ENCODE measurements around the gene CLCN7. TPM values are rescaled to one million over a fixed set of nuclear protein-coding genes. Genes with fewer than 3 reads are reported as not detected.

CLCN7 gene
- total and polyA plus RNA-seq, 4 donors, result 43.8 to 75.6 (median 58.1) TPM

DNA sequence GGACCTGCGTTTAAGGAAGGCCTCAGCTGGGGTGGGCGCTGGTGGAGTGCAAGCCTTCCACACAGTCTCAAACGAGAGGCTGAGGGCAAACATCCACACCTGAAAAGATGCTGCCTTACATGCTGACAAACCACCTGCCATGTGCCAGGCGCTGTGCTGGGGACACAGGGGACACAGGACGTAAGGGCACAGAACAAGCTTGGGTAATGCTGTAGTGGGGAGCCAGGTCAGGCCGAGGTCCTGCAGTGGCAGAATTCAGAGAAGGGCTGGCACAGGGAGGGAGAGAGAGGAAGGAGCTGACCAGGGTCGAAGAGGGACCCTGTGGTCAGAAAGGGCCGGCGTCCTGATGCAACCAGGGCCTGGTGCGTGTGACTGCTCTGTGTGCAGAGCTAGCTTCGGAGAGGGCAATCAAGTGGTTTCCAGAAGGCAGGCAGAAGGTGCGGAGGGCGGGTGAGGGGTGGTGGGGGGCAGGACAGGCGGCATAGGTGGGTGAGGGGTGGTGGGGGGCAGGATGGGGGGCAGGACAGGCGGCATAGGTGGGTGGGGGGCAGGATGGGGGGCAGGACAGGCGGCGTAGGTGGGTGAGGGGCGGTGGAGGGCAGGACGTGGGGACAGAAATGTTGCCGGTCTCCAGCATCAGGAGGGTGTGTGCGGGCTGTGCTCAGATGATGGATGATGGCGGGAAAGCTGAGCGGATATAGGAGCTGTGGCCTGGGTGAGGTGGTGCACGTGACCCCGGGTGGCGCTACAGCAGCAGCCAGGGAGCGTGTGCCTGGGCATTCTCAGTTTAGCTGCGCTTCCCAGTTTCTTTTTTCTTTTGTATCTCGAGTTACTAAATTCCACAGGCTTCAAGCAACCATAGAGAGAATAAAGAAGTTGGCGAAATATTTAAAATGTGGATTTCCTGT is 37.1 kb upstream of the CLCN7 start:
- Histone ChIP-seq H3K9me3 (ENCODE audit: control insufficient read depth, insufficient read depth, low read length) (no peaks in the 10 kb centered on the region), H3K27ac (ENCODE audit: low read depth, low read length) (no peak overlapping the region), H3K4me1 (ENCODE audit: control insufficient read depth, insufficient read depth, low read length) (no peaks in the 10 kb centered on the region), H3K4me3 (ENCODE audit: low read depth, low read length) (no peak overlapping the region), H3K36me3 (ENCODE audit: control insufficient read depth, insufficient read depth, low read length) (peaks cover 70% of the 10 kb centered on the region), H3K27me3 (ENCODE audit: control insufficient read depth, insufficient read depth, low read length) (no peaks in the 10 kb centered on the region)
- WGBS (ENCODE audit: insufficient coverage), result 71% methylated on average over 15 of the region's 30 CpGs
- DNase-seq (ENCODE audit: low read depth in 4 of 6, low spot score in 6 of 6), result no peak

DNA sequence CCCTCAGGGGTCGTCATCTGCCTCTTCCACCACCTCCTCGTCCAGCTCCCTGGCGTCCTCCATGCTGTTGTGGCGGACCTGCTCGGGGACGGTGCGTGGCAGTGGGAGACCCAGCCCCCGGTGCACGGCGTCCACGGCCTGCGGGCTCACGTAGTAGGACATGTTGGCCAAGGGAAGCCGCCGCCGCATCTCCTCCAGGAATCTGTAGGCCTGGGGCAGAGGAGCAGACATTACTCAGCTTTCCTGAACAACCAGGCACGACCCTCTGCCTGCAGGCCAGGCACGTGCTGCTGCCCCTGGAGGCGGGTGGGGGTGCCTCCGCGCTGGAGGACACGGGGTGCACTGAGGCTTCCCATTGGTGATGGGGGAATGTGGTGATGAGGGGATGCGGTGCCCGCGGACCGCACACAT is 36.1 kb upstream of the CLCN7 start:
- Histone ChIP-seq H3K4me3 (ENCODE audit: low read depth, low read length) (no peak overlapping the region), H3K27me3 (ENCODE audit: control insufficient read depth, insufficient read depth, low read length) (no peaks in the 10 kb centered on the region), H3K27ac (ENCODE audit: low read depth, low read length) (no peak overlapping the region), H3K36me3 (ENCODE audit: control insufficient read depth, insufficient read depth, low read length) (peaks cover 78% of the 10 kb centered on the region), H3K9me3 (ENCODE audit: control insufficient read depth, insufficient read depth, low read length) (no peaks in the 10 kb centered on the region), H3K4me1 (ENCODE audit: control insufficient read depth, insufficient read depth, low read length) (no peaks in the 10 kb centered on the region)
- DNase-seq (ENCODE audit: low read depth in 4 of 6, low spot score in 6 of 6), result no peak
- 91% methylated on average over 26 of the region's 26 CpGs for WGBS (ENCODE audit: insufficient coverage)

DNA sequence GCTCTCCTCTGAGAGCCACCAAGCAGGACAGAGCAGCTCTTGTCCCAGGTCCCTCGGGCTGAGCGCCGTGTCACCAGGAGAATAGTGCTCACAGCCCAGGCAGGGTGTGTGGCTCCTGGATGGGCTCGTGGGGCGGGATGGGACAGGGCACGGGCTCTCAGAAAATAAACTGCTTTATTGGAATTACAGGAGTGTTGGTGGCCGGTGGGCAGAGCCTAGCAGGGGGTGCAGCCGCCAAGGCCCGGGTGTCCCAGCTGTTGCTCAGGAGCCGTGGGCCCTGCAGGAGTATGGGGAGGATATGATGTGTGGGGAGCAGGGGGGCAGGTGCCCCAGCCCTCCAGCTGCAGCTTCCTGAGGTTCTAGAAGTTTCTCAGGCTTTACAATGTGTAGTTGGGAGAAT is 35.4 kb upstream of the CLCN7 start:
- Histone ChIP-seq H3K27me3 (ENCODE audit: control insufficient read depth, insufficient read depth, low read length) (no peaks in the 10 kb centered on the region), H3K4me3 (ENCODE audit: low read depth, low read length) (no peak overlapping the region), H3K9me3 (ENCODE audit: control insufficient read depth, insufficient read depth, low read length) (no peaks in the 10 kb centered on the region), H3K27ac (ENCODE audit: low read depth, low read length) (no peak overlapping the region), H3K4me1 (ENCODE audit: control insufficient read depth, insufficient read depth, low read length) (no peaks in the 10 kb centered on the region), H3K36me3 (ENCODE audit: control insufficient read depth, insufficient read depth, low read length) (peaks cover 84% of the 10 kb centered on the region)
- 85% methylated on average over 10 of the region's 10 CpGs for WGBS (ENCODE audit: insufficient coverage)
- DNase-seq (ENCODE audit: low read depth in 4 of 6, low spot score in 6 of 6), result no peak

DNA sequence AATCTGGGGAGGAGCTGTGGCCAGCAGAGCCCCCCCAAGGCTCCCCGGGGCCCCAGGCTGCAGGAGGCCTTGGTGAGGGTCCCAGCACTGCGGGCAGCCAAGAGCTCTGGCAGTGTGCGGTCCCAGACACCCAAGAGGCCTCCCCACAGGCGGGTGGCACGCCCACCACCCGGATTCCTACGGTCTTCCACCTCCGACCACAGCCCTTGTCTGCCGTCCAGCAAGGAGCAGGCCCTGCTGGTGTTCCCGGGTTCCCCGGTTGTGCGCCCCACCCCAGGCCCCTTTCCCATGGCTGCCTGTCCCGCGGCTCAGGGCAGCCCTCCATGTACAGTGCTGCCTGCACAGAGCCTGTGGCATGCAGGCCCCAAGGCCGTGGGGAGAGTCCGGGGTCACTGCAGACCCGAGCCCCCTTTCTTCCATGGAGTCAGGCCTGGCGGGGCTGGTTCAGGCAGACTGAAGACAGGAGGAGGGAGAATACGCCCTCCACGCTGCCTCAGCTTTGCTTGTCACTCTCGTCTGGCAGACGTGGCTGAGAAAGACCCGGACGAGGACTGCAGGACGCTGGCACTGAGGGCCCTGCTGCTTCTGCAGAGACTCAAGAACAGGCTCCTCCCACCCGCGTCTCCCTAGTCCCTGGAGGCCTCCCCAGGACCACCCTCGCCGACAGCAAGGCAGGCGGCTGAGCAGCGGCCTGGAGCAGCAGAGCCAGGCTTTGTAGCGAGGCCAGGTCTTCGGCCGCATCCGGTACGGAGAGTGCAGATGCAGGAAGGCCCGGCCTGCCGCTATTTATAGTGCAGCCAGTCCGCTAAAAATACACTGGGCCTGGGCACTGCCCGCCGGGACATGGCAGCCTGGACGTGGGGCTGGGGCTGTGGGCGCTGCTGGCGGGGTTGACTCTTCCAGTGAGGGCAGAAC is 34.7 kb upstream of the CLCN7 start:
- H3K27ac ChIP-seq (ENCODE audit: low read depth, low read length), result no peak overlapping the region
- H3K4me3 ChIP-seq (ENCODE audit: low read depth, low read length), result no peak overlapping the region
- H3K4me1 ChIP-seq (ENCODE audit: control insufficient read depth, insufficient read depth, low read length), result no peaks in the 10 kb centered on the region
- no peaks in the 10 kb centered on the region for H3K9me3 ChIP-seq (ENCODE audit: control insufficient read depth, insufficient read depth, low read length)
- H3K36me3 ChIP-seq (ENCODE audit: control insufficient read depth, insufficient read depth, low read length), result peaks cover 91% of the 10 kb centered on the region
- no peaks in the 10 kb centered on the region for H3K27me3 ChIP-seq (ENCODE audit: control insufficient read depth, insufficient read depth, low read length)
- 88% methylated on average over 44 of the region's 44 CpGs for WGBS (ENCODE audit: insufficient coverage)
- DNase-seq (ENCODE audit: low read depth in 4 of 6, low spot score in 6 of 6), result no peak

DNA sequence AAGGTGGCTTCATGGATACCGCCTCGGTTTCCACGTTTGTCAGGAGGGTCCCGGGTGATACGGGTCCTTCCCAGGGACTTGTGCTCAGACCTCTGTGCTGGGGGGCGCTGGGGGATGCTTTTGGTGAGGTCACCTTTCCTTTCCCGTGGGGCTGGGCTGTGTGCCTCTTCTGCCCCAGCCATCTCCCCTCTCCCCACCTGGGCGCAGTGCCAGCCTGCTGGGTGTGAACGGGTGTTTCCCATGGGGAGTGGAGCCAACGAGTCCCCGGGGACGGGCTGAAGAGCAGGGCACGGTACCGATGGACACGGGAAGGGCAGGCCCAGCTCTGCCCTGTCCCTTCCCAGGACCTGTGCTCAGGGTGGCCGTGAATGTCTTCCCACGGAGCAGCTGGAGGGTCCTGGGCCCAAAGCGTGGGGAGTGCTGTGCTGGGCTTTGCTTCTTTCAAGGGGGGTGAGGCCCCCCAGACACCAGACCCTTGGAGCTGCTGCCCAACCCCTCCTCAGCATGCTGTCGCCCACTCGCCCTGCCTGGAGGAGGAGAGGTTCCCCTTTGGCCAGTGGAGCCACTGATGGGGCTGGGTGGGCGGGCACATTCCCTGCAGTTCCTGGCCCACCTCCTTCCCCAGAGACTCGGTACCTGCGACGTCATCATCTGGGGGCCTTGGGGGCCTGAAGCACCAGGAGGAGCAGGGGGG is 33.8 kb upstream of the CLCN7 start:
- Histone ChIP-seq H3K4me3 (ENCODE audit: low read depth, low read length) (no peak overlapping the region), H3K27me3 (ENCODE audit: control insufficient read depth, insufficient read depth, low read length) (no peaks in the 10 kb centered on the region), H3K4me1 (ENCODE audit: control insufficient read depth, insufficient read depth, low read length) (no peaks in the 10 kb centered on the region), H3K9me3 (ENCODE audit: control insufficient read depth, insufficient read depth, low read length) (no peaks in the 10 kb centered on the region), H3K27ac (ENCODE audit: low read depth, low read length) (no peak overlapping the region), H3K36me3 (ENCODE audit: control insufficient read depth, insufficient read depth, low read length) (peaks cover 93% of the 10 kb centered on the region)
- no peak for DNase-seq (ENCODE audit: low read depth in 4 of 6, low spot score in 6 of 6)
- WGBS (ENCODE audit: insufficient coverage), result 83% methylated on average over 16 of the region's 24 CpGs

DNA sequence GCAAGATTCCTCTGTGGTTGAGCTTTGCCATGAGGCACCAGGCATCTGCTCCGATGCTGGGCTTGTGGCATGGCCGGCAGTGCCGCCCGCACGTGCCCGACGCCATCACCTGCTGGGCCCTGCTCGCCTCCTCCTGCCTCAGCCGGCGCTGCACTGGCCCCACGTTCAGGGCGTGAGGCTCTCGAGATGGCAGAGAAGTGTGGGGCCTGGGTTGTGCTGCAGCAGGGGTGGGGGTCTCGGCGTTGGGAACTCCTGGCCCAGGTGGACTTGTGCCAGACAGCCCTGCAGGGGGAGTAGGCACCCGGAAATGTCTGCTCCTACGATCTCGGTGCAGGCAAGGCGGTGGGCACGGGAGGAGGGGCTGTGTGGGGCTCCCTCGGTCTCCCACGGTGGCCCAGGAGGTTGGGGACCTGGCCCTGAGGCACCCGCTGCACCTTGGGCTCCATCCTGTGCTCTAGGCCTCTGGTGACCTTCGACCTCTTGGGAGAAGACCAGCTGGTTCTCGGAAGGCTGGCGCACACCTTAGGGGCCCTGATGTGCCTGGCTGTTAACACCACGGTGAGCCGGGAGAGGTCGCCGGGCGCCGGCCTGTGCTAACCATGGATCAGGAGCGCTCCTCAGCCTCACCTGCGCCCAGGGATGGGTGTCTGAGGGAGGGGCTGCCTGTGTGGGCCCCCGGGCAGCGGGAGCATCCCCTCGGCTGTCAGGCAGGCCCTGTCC is 31.8 kb upstream of the CLCN7 start:
- Histone ChIP-seq H3K27me3 (ENCODE audit: control insufficient read depth, insufficient read depth, low read length) (no peaks in the 10 kb centered on the region), H3K9me3 (ENCODE audit: control insufficient read depth, insufficient read depth, low read length) (no peaks in the 10 kb centered on the region), H3K27ac (ENCODE audit: low read depth, low read length) (no peak overlapping the region), H3K4me1 (ENCODE audit: control insufficient read depth, insufficient read depth, low read length) (no peaks in the 10 kb centered on the region), H3K36me3 (ENCODE audit: control insufficient read depth, insufficient read depth, low read length) (peaks cover 95% of the 10 kb centered on the region), H3K4me3 (ENCODE audit: low read depth, low read length) (no peak overlapping the region)
- WGBS (ENCODE audit: insufficient coverage), result 90% methylated on average over 37 of the region's 37 CpGs
- no peak for DNase-seq (ENCODE audit: low read depth in 4 of 6, low spot score in 6 of 6)

DNA sequence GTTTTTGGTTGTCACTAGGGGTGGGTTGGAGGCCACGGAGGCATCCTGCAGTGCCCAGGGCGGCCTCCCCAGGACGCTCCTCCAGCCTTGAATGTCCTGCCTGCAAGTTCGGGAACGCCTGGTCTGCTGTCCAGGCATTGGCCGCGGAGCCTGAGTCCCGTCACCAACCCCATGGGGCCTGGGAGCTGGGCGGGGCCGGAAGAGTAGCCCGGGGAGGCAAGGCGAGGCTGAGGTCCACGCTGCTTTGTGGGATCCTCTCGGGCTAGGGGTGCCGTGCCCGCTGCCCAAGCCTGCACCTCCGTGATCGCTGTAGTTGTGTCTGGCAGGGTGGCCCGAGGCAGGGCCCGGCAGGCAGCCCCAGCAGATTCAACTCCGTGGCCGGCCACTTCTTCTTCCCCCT is 31.1 kb upstream of the CLCN7 start:
- WGBS (ENCODE audit: insufficient coverage), result 95% methylated on average over 19 of the region's 22 CpGs
- no peak for DNase-seq (ENCODE audit: low read depth in 4 of 6, low spot score in 6 of 6)
- Histone ChIP-seq H3K4me1 (ENCODE audit: control insufficient read depth, insufficient read depth, low read length) (no peaks in the 10 kb centered on the region), H3K9me3 (ENCODE audit: control insufficient read depth, insufficient read depth, low read length) (no peaks in the 10 kb centered on the region), H3K4me3 (ENCODE audit: low read depth, low read length) (no peak overlapping the region), H3K27me3 (ENCODE audit: control insufficient read depth, insufficient read depth, low read length) (no peaks in the 10 kb centered on the region), H3K27ac (ENCODE audit: low read depth, low read length) (no peak overlapping the region), H3K36me3 (ENCODE audit: control insufficient read depth, insufficient read depth, low read length) (peaks cover 95% of the 10 kb centered on the region)

DNA sequence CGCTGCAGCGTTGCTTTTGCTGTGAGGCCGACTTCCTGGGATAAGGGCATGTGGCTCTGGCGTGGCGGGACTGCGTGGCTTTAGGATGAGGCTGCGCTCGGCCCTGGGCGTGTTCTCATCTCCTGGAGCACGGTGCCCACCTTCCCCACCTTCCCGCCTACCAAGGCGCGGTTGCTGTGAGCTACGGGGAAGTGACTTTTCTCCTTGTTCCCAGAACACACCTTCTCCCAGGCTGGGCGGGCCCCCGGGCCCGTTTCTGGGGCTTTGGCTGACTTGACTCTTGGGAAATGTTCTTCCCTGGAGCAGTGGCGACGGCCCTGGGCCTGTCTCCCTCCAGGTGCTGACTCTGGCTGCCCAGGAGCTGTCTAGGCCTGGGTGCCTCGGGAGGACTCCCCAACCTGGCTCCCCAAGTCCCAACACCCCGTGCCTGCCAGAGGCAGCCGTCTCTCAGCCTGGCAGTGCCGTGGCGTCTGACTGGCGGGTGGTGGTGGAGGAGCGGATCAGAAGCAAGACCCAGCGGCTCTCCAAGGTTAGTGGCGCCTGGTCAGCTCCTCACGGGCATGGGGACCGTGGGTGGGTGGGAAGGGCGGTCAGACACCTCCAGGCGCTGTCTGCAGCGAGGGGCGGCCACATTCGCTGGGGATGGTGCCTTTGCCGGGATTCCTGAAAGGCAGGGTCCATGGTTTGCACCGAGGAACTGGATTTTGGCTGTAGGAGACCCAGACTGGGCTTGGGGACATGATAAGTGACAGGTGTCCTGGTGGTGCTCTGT is 30.4 kb upstream of the CLCN7 start:
- no peaks in the 10 kb centered on the region for H3K9me3 ChIP-seq (ENCODE audit: control insufficient read depth, insufficient read depth, low read length)
- H3K4me1 ChIP-seq (ENCODE audit: control insufficient read depth, insufficient read depth, low read length), result no peaks in the 10 kb centered on the region
- H3K27ac ChIP-seq (ENCODE audit: low read depth, low read length), result no peak overlapping the region
- no peak for DNase-seq (ENCODE audit: low read depth in 4 of 6, low spot score in 6 of 6)
- 95% methylated on average over 34 of the region's 37 CpGs for WGBS (ENCODE audit: insufficient coverage)
- peaks cover 95% of the 10 kb centered on the region for H3K36me3 ChIP-seq (ENCODE audit: control insufficient read depth, insufficient read depth, low read length)
- no peaks in the 10 kb centered on the region for H3K27me3 ChIP-seq (ENCODE audit: control insufficient read depth, insufficient read depth, low read length)
- H3K4me3 ChIP-seq (ENCODE audit: low read depth, low read length), result no peak overlapping the region

Data from spinal cord (tissue), 10 donors.